Cardiac muscle cell (in vitro differentiated cells and primary cell): Measurements from ENCODE around the gene NRGN. TPM values are rescaled to one million over a fixed set of nuclear protein-coding genes. Genes with fewer than 3 reads are reported as not detected.

Experiments used
- DNase-seq, 2 donors: peaks; one replicate each; pipeline versions ENCODE4 v3.0.0 to v3.0.0-alpha.2; 2010 to 2017; ENCODE audit warnings: low read depth in 1 of 2, low spot score in 1 of 2
- H3K27ac ChIP-seq: fragments of 200-600 bp; sonication (generic); 2 replicates; pipeline ENCODE4 v1.5.1; 2016
- H3K27me3 ChIP-seq: fragments of 200-600 bp; sonication (generic); 2 replicates; pipeline ENCODE4 v1.6.0; 2016; ENCODE audit warnings: control low read depth
- H3K36me3 ChIP-seq: fragments of 200-600 bp; sonication (generic); 2 replicates; pipeline ENCODE4 v1.5.1; 2016; ENCODE audit warnings: control low read depth
- H3K4me1 ChIP-seq: fragments of 200-600 bp; sonication (generic); 2 replicates; pipeline ENCODE4 v1.8.1; 2017; ENCODE audit warnings: low read depth, mild to moderate bottlenecking, mixed run types
- H3K4me3 ChIP-seq: fragments of 200-600 bp; sonication (generic); 2 replicates; pipeline ENCODE4 v1.5.1; 2016; ENCODE audit warnings: mild to moderate bottlenecking
- H3K9me3 ChIP-seq: fragments of 200-600 bp; sonication (generic); 2 replicates; pipeline ENCODE4 v1.5.1; 2017; ENCODE audit warnings: low read depth, mild to moderate bottlenecking, control low read depth
- polyA plus RNA-seq: library from polyadenylated mRNA; unstranded; fragments of >200 nt; fragmentation: Nextera tagmentation; extraction: Ambion mirVana; gene quantifications from 2 replicates; pipeline ENCODE4 v1.2.1, GENCODE V29; 2016
- total RNA-seq: library from RNA; depleted of rRNA; stranded (reverse); fragments of >200 nt; gene quantifications from 2 replicates; pipeline ENCODE4 v1.2.3, GENCODE V29; 2016
- TF ChIP-seq, protein P1 (sequence below): IDR thresholded peaks from 2 replicates; pipeline ENCODE4 v1.5.1; 2012; ENCODE audit warnings: low read depth, mild to moderate bottlenecking, low read length

NRGN gene
- total and polyA plus RNA-seq, 2 experiments from 2014 or later = 1.1 to 2.1 TPM

- Histone ChIP-seq H3K9me3 (no peaks in the 10 kb centered on the region), H3K36me3 (no peaks in the 10 kb centered on the region), H3K4me1 (peaks cover 10% of the 10 kb centered on the region), H3K27me3 (peaks cover 100% of the 10 kb centered on the region), H3K27ac (no peak overlapping the region), H3K4me3 (peak overlapping the region; percentile 33)
- TF ChIP-seq, protein P1, sequence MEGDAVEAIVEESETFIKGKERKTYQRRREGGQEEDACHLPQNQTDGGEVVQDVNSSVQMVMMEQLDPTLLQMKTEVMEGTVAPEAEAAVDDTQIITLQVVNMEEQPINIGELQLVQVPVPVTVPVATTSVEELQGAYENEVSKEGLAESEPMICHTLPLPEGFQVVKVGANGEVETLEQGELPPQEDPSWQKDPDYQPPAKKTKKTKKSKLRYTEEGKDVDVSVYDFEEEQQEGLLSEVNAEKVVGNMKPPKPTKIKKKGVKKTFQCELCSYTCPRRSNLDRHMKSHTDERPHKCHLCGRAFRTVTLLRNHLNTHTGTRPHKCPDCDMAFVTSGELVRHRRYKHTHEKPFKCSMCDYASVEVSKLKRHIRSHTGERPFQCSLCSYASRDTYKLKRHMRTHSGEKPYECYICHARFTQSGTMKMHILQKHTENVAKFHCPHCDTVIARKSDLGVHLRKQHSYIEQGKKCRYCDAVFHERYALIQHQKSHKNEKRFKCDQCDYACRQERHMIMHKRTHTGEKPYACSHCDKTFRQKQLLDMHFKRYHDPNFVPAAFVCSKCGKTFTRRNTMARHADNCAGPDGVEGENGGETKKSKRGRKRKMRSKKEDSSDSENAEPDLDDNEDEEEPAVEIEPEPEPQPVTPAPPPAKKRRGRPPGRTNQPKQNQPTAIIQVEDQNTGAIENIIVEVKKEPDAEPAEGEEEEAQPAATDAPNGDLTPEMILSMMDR = peak; percentile 36
- no peak for DNase-seq
Observed at GRCh38 chr11:124745835-124746620, 6.3 kb downstream of the NRGN start.

GRCh38 chr11:124746621-124747243 is 7.0 kb downstream of the NRGN start:
- Histone ChIP-seq H3K36me3 (no peaks in the 10 kb centered on the region), H3K4me1 (peaks cover 10% of the 10 kb centered on the region), H3K9me3 (no peaks in the 10 kb centered on the region), H3K4me3 (peak overlapping the region; percentile 33), H3K27me3 (peaks cover 100% of the 10 kb centered on the region), H3K27ac (no peak overlapping the region)
- TF ChIP-seq, protein P1 = peak; percentile 55
- DNase-seq = peak; percentile 79 to 81

- TF ChIP-seq, protein P1 = no peak
- no peaks in the 10 kb centered on the region for H3K36me3 ChIP-seq
- H3K27ac ChIP-seq = no peak overlapping the region
- no peak for DNase-seq
- no peaks in the 10 kb centered on the region for H3K9me3 ChIP-seq
- peaks cover 100% of the 10 kb centered on the region for H3K27me3 ChIP-seq
- H3K4me3 ChIP-seq = no peak overlapping the region
- H3K4me1 ChIP-seq = peaks cover 10% of the 10 kb centered on the region
Observed at GRCh38 chr11:124747406-124748099, 7.8 kb downstream of the NRGN start.

GRCh38 chr11:124748100-124748418 is 8.3 kb downstream of the NRGN start:
- Histone ChIP-seq H3K27me3 (peaks cover 100% of the 10 kb centered on the region), H3K4me1 (peaks cover 10% of the 10 kb centered on the region), H3K27ac (no peak overlapping the region), H3K4me3 (no peak overlapping the region), H3K36me3 (no peaks in the 10 kb centered on the region), H3K9me3 (no peaks in the 10 kb centered on the region)
- TF ChIP-seq, protein P1 = no peak
- no peak for DNase-seq

- Histone ChIP-seq H3K27ac (no peak overlapping the region), H3K27me3 (peaks cover 100% of the 10 kb centered on the region), H3K4me1 (peaks cover 10% of the 10 kb centered on the region), H3K4me3 (no peak overlapping the region), H3K9me3 (no peaks in the 10 kb centered on the region), H3K36me3 (no peaks in the 10 kb centered on the region)
- TF ChIP-seq, protein P1 = no peak
- no peak for DNase-seq
Observed at GRCh38 chr11:124748481-124749343, 9.0 kb downstream of the NRGN start.
